Adrenal gland (tissue), 12 donors: ENCODE data around the gene CCSER1. TPM values are rescaled to one million over a fixed set of nuclear protein-coding genes. Genes with fewer than 3 reads are reported as not detected.

Experiments used
- DNase-seq, 7 donors: peaks; one replicate each; pipeline ENCODE4 v3.0.0-alpha.2; 2019 to 2020
- H3K27ac ChIP-seq, 5 donors: fragments of 200-600 bp; sonication (generic) in 4 of 5; 1 replicate in 3 of 5; 2 replicates in 2 of 5; pipeline versions ENCODE4 v1.5.1 to v1.8.0; 2016 to 2020; ENCODE audit warnings: mild to moderate bottlenecking in 1 of 5
- H3K27me3 ChIP-seq: fragments of 200-600 bp; 2 replicates; pipeline ENCODE4 v1.8.0; 2021
- H3K36me3 ChIP-seq, 2 donors: fragments of 200-600 bp; replicated peaks in 1 of 2; 1 replicate in 1 of 2; 2 replicates in 1 of 2; pipeline versions ENCODE4 v1.5.1 to v1.8.0; 2018 to 2022
- H3K4me1 ChIP-seq, 2 donors: fragments of 200-600 bp; replicated peaks in 1 of 2; 1 replicate in 1 of 2; 2 replicates in 1 of 2; pipeline versions ENCODE4 v1.5.1 to v1.8.0; 2018 to 2021
- H3K4me3 ChIP-seq, 4 donors: fragments of 200-600 bp; sonication (generic) in 3 of 4; one replicate each; pipeline ENCODE4 v1.5.1; 2016 to 2018
- H3K9me3 ChIP-seq, 3 donors: fragments of 200-600 bp; sonication (generic) in 1 of 3; replicated peaks in 1 of 3; 1 replicate in 2 of 3; 2 replicates in 1 of 3; pipeline versions ENCODE4 v1.5.1 to v1.8.0; 2016 to 2021
- CTCF ChIP-seq, 6 experiments: fragments of 450-650 bp in 4 of 6; fragments of 200-600 bp in 2 of 6; sonication (generic) in 1 of 6; IDR thresholded peaks; 1 replicate in 5 of 6; 2 replicates in 1 of 6; pipeline versions ENCODE4 v1.5.1 to v1.8.0; 2016 to 2021; ENCODE audit warnings: antibody characterized with exemption in 6 of 6, mild to moderate bottlenecking in 2 of 6, moderate library complexity in 1 of 6
- POLR2A ChIP-seq, 2 donors: fragments of 450-650 bp; IDR thresholded peaks; one replicate each; pipeline ENCODE4 v1.6.1; 2017; ENCODE audit warnings: antibody characterized with exemption in 2 of 2, mild to moderate bottlenecking in 2 of 2, moderate library complexity in 1 of 2
- WGBS, 4 donors: extraction: QIAGEN DNeasy Blood & Tissue Kit in 2 of 4; methylation state at CpG; one replicate each; pipeline versions ENCODE4 v1.1.5 to v1.1.7; 2013 to 2017; 5-methylcytosine and 5-hydroxymethylcytosine counted together
- intact Hi-C, 2 donors: fragments of 100-400 bp; cut with DNase I; formaldehyde crosslinking; loops; one replicate each; pipeline versions ENCODE4 v1.14.1 to v1.15.0; 2022 to 2023
- polyA plus RNA-seq, 3 donors: library from polyadenylated mRNA; stranded (reverse); fragments of 200-250 nt in 2 of 3; fragments of 350-450 nt in 1 of 3; fragmentation: Illumina TruSeq in 1 of 3; extraction: RNeasy Lipid Tissue Mini Kit (QIAGEN cat#74804) in 1 of 3; gene quantifications; one replicate each; pipeline ENCODE4 v1.2.3, GENCODE V29; 2013 to 2014
- total RNA-seq, 9 donors: library from RNA; depleted of rRNA in 4 of 9; stranded (reverse); fragments of >200 nt in 4 of 9; fragments of 120-200 nt in 1 of 9; fragmentation: NEBNext Ultra II Directional in 1 of 9; extraction: Animal tissue kit (Norgen Biotek cat#: 25700) in 1 of 9; gene quantifications; one replicate each; pipeline versions ENCODE4 v1.1.0 to v1.2.4, GENCODE V29; 2013 to 2023
- donor health status: healthy with polysubstance abuse.
- donor health status: Bipolar disorder and iron deficiency.
- donor health status: DM: yes; HTN: yes; CAD: no.
- donor health status: DM: no; HTN: no; CAD: no.
- donor health status: DM: no; HTN: no; CAD: no.
- donor health status: DM: yes; HTN: yes; CAD: no.

The CCSER1 gene
- total and polyA plus RNA-seq, 12 donors = 0.14 to 11.7 (median 2.3) TPM; not detected in 1

GRCh38 chr4:91577864-91578263, 1450.7 kb downstream of the CCSER1 start:
- H3K9me3 ChIP-seq = no peaks in the 10 kb centered on the region

GRCh38 chr4:91590260-91590659, 1463.1 kb downstream of the CCSER1 start:
- TF ChIP-seq POLR2A (IDR thresholded peaks at IDR 0.05) (no peak), CTCF (IDR thresholded peaks at IDR 0.05) (no peak)
- no peaks in the 10 kb centered on the region for H3K9me3 ChIP-seq
- H3K4me1 ChIP-seq = no peaks in the 10 kb centered on the region
- intact Hi-C loops = no loop called here
- H3K27me3 ChIP-seq = no peaks in the 10 kb centered on the region
- no peaks in the 10 kb centered on the region for H3K36me3 ChIP-seq
- no peak overlapping the region for H3K27ac ChIP-seq
- WGBS, 4 donors = 38 to 55% (median 51%) methylated on average over 3 of the region's 3 CpGs
- H3K4me3 ChIP-seq = no peak overlapping the region
- DNase-seq = no peak

More at GRCh38 chr4:91577864-91578263, 1450.7 kb downstream of the CCSER1 start:
- Histone ChIP-seq H3K36me3 (no peaks in the 10 kb centered on the region), H3K4me3 (no peak overlapping the region), H3K27ac (no peak overlapping the region), H3K4me1 (no peaks in the 10 kb centered on the region), H3K27me3 (no peaks in the 10 kb centered on the region)
- TF ChIP-seq CTCF (IDR thresholded peaks at IDR 0.05) (no peak), POLR2A (IDR thresholded peaks at IDR 0.05) (no peak)
- no peak for DNase-seq
- intact Hi-C loops = no loop called here

- DNase-seq = no peak
- intact Hi-C loops = no loop called here
- H3K9me3 ChIP-seq = no peaks in the 10 kb centered on the region
- 68 to 78% (median 76%) methylated on average over 4 of the region's 4 CpGs for WGBS, 4 donors
- no peak overlapping the region for H3K4me3 ChIP-seq
- no peaks in the 10 kb centered on the region for H3K4me1 ChIP-seq
- no peaks in the 10 kb centered on the region for H3K27me3 ChIP-seq
- no peak overlapping the region for H3K27ac ChIP-seq
- TF ChIP-seq CTCF (IDR thresholded peaks at IDR 0.05) = no peak
- no peak for TF ChIP-seq POLR2A (IDR thresholded peaks at IDR 0.05)
- H3K36me3 ChIP-seq = no peaks in the 10 kb centered on the region
Observed at GRCh38 chr4:91592125-91592524, 1464.9 kb downstream of the CCSER1 start.

GRCh38 chr4:91596718-91597117, 1469.5 kb downstream of the CCSER1 start:
- no peaks in the 10 kb centered on the region for H3K36me3 ChIP-seq
- 26 to 51% (median 43%) methylated on average over 2 of the region's 2 CpGs for WGBS, 4 donors
- intact Hi-C loops = no loop called here
- no peak for DNase-seq
- TF ChIP-seq POLR2A (IDR thresholded peaks at IDR 0.05) = no peak
- TF ChIP-seq CTCF (IDR thresholded peaks at IDR 0.05) = no peak
- H3K27me3 ChIP-seq = no peaks in the 10 kb centered on the region
- no peak overlapping the region for H3K27ac ChIP-seq
- H3K4me1 ChIP-seq = no peaks in the 10 kb centered on the region
- H3K9me3 ChIP-seq = no peaks in the 10 kb centered on the region
- no peak overlapping the region for H3K4me3 ChIP-seq
